GM12875 (cell line): ENCODE results near the gene PPP1R13B.
"Not testable (repeated sequence)": the region's sequence is repeated elsewhere in the genome, so short reads cannot be mapped to it uniquely, and the experiment has no call there.

Experiments
- H3K4me3 ChIP-seq: one replicate; pipeline ENCODE4 v1.5.1; 2011; ENCODE audit warnings: low read depth, low read length, control low read depth
- TF ChIP-seq, protein P1 (sequence below): IDR thresholded peaks from 2 replicates; pipeline ENCODE4 v1.5.1; 2011; ENCODE audit warnings: low read depth, mild to moderate bottlenecking, control low read depth, inconsistent platforms, low read length, moderate library complexity, borderline replicate concordance; ENCODE audit not compliant: insufficient read depth

Gene PPP1R13B

DNA sequence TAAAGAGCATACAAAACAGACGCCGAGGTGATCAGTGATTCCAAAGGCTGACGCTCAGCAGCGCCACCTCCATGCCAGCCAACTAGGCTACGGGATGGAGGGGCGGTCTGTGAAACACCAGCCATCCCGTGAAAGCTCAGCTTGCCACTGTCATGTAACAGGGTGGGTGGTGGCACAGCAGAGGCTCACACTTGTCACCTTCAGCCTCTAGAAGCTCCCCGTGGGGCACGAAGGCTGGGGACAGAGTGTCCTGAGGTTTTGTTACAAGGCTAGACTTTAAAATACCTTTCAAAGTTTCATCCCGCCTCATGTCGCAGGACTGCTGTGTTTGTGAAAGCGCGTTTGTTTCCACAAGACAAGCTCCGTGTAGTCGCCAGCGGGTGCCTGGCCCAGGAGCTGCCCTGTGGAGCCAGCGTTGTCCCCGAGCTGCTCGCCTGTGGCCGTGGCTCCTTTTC, 152.8 kb downstream of the PPP1R13B start:
- TF ChIP-seq, protein P1, sequence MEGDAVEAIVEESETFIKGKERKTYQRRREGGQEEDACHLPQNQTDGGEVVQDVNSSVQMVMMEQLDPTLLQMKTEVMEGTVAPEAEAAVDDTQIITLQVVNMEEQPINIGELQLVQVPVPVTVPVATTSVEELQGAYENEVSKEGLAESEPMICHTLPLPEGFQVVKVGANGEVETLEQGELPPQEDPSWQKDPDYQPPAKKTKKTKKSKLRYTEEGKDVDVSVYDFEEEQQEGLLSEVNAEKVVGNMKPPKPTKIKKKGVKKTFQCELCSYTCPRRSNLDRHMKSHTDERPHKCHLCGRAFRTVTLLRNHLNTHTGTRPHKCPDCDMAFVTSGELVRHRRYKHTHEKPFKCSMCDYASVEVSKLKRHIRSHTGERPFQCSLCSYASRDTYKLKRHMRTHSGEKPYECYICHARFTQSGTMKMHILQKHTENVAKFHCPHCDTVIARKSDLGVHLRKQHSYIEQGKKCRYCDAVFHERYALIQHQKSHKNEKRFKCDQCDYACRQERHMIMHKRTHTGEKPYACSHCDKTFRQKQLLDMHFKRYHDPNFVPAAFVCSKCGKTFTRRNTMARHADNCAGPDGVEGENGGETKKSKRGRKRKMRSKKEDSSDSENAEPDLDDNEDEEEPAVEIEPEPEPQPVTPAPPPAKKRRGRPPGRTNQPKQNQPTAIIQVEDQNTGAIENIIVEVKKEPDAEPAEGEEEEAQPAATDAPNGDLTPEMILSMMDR, result no peak
- H3K4me3 ChIP-seq, result no peak overlapping the region

DNA sequence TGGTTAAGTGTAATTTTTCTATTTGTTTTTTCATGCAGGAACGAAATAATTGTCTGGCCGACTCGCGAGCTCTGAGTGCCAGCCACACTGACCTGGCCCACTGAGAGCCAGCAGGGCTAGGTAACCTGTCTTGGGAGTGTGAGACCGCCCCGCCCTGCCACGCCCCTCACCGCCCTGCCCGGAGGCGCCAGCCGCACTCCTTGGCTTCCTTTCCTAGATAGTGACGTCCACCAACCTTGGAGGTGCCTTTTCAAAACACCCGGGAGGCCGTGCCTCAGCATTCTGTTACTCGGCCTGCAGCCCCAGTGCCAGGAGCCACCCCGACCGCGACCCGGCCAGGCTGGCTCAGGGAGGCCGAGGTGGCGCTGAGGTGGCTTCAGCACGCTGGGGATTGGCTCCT, 153.9 kb downstream of the PPP1R13B start:
- TF ChIP-seq, protein P1, result no peak
- H3K4me3 ChIP-seq, result no peak overlapping the region

GRCh38 chr14:103692871-103693270, 154.5 kb downstream of the PPP1R13B start:
- H3K4me3 ChIP-seq, result no peak overlapping the region
- TF ChIP-seq, protein P1, result no peak

DNA sequence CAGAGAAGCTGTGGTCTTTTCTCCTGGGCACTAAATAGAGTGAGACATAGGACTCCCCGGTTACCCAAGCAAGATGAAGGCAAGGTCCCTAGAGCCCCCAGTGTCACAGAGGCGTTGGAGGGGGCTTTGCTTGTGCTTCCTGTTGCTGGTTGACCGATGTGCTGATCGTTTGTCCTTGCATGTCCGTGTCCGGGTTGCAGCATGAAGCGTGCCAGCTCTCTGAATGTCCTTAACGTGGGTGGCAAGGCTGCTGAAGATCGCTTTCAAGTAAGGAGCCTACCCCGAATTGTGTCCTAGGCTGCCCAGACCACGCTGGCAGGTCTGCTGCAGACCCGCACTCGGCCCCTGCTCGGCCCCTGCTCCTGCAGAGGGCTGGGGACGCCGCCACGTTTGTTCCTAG, 155.2 kb downstream of the PPP1R13B start:
- TF ChIP-seq, protein P1, result no peak
- H3K4me3 ChIP-seq, result no peak overlapping the region

DNA sequence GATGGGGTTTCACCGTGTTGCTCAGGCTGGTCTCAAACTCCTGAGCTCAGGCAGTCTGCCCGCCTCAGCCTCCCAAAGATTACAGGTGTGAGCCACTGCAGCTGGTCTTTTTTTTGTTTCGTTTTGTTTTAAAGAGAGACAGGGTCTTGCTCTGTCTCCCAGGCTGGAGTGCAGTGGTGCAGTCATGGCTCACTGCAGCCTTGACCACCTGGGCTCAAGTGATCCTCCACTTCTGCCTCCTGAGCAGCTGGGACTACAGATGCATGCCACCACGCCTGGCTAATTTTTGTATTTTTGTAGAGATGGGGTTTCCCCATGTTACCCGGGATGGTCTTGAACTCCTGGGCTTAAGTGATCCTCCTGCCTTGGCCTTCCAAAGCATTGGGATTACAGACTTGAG, 155.7 kb downstream of the PPP1R13B start:
- not testable (repeated sequence) for H3K4me3 ChIP-seq

DNA sequence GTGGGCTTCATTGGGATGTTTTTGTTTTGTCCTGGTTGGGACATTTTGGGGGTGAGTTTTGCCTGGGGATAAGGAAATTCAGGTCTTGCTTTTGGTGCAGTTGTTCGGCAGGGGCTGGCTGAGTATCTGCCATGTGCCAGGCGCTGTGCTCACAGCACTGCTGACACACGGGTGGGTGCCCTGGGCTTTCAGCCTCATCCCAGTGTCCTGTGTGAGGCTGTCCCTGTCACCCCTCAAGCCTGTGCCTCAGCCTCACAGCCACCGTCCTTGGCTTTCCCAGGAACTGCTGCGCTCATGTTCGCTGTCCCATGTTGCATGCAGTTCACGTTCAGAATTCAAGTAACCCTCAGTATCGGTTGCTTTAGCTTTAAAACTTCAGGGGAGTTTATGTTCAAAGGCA, 157.0 kb downstream of the PPP1R13B start:
- TF ChIP-seq, protein P1, result no peak
- H3K4me3 ChIP-seq, result no peak overlapping the region

GRCh38 chr14:103688906-103689902, 158.2 kb downstream of the PPP1R13B start:
- TF ChIP-seq, protein P1, result no peak
- H3K4me3 ChIP-seq, result no peak overlapping the region
